SK-N-SH (cell line): ENCODE results near the gene DFFB.

Experiments used
- MEF2A ChIP-seq: IDR thresholded peaks from 2 replicates; pipeline ENCODE4 v1.4.0; 2012; ENCODE audit warnings: low read depth, borderline replicate concordance
- MXI1 ChIP-seq: IDR thresholded peaks from 2 replicates; pipeline ENCODE4 v1.6.1; 2012; ENCODE audit warnings: mild to moderate bottlenecking, low read depth, low read length, improper control_type of control experiment
- NRF1 ChIP-seq: IDR thresholded peaks from 2 replicates; pipeline ENCODE4 v1.6.1; 2012; ENCODE audit warnings: low read depth, mild to moderate bottlenecking, low read length
- RAD21 ChIP-seq: IDR thresholded peaks from 2 replicates; pipeline ENCODE4 v1.6.1; 2012; ENCODE audit warnings: mild to moderate bottlenecking, low read length
- REST ChIP-seq: IDR thresholded peaks from 2 replicates; pipeline ENCODE4 v1.6.1; 2012; ENCODE audit warnings: mild to moderate bottlenecking, low read depth, low read length, moderate library complexity
- RFX5 ChIP-seq: IDR thresholded peaks from 2 replicates; pipeline ENCODE4 v1.6.1; 2012; ENCODE audit warnings: mild to moderate bottlenecking, improper control_type of control experiment, low read length
- TEAD4 ChIP-seq: IDR thresholded peaks from 2 replicates; pipeline ENCODE4 v1.4.0; 2012; ENCODE audit warnings: mild to moderate bottlenecking, borderline replicate concordance; ENCODE audit not compliant: insufficient read depth
- USF1 ChIP-seq: IDR thresholded peaks from 2 replicates; pipeline ENCODE4 v1.4.0; 2012; ENCODE audit warnings: low read depth, borderline replicate concordance
- TF ChIP-seq, protein P1 (sequence below): fragments of 200-600 bp; sonication (generic); IDR thresholded peaks from 2 replicates; pipeline ENCODE4 v1.6.1; 2017; ENCODE audit warnings: antibody characterized with exemption, mild to moderate bottlenecking, moderate library complexity

GRCh38 chr1:3856923-3857790 is at the start of gene DFFB, which contains the start of gene CEP104:
- TF ChIP-seq REST (no peak), TEAD4 (no peak), USF1 (no peak), MXI1 (no peak; the same call in 1 of the 2 replicates), RFX5 (no peak), RAD21 (0 out of 2 replicates have a peak, but pooled peaks have one; percentile 9), NRF1 (peak; percentile 94), MEF2A (no peak)
- TF ChIP-seq, protein P1, sequence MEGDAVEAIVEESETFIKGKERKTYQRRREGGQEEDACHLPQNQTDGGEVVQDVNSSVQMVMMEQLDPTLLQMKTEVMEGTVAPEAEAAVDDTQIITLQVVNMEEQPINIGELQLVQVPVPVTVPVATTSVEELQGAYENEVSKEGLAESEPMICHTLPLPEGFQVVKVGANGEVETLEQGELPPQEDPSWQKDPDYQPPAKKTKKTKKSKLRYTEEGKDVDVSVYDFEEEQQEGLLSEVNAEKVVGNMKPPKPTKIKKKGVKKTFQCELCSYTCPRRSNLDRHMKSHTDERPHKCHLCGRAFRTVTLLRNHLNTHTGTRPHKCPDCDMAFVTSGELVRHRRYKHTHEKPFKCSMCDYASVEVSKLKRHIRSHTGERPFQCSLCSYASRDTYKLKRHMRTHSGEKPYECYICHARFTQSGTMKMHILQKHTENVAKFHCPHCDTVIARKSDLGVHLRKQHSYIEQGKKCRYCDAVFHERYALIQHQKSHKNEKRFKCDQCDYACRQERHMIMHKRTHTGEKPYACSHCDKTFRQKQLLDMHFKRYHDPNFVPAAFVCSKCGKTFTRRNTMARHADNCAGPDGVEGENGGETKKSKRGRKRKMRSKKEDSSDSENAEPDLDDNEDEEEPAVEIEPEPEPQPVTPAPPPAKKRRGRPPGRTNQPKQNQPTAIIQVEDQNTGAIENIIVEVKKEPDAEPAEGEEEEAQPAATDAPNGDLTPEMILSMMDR, result no peak
